Loucy (cell line): ENCODE measurements around the gene PEX5L.

Experiments used
- H2AFZ ChIP-seq: fragments of 200-600 bp; sonication (generic); 2 replicates; pipeline ENCODE4 v1.6.0; 2016; ENCODE audit warnings: antibody characterized with exemption, mild to moderate bottlenecking, low read length, moderate library complexity
- H3F3A ChIP-seq: fragments of 200-600 bp; 2 replicates; pipeline ENCODE4 v1.6.0; 2016; ENCODE audit warnings: antibody characterized with exemption, low read depth, mild to moderate bottlenecking
- H3K27me3 ChIP-seq: fragments of 200-600 bp; sonication (generic); 2 replicates; pipeline ENCODE4 v1.6.1; 2014; ENCODE audit warnings: low read length, mild to moderate bottlenecking; ENCODE audit not compliant: insufficient read depth, poor library complexity, severe bottlenecking
- H3K36me3 ChIP-seq: fragments of 200-600 bp; sonication (generic); 2 replicates; pipeline ENCODE4 v1.6.1; 2016; ENCODE audit warnings: low read length; ENCODE audit not compliant: insufficient read depth
- H3K4me1 ChIP-seq: fragments of 200-600 bp; sonication (generic); 2 replicates; pipeline ENCODE4 v1.5.1; 2014; ENCODE audit warnings: low read length, mild to moderate bottlenecking; ENCODE audit not compliant: insufficient read depth, poor library complexity, severe bottlenecking
- H3K4me2 ChIP-seq: fragments of 200-600 bp; sonication (generic); 2 replicates; pipeline ENCODE4 v1.6.0; 2014; ENCODE audit warnings: antibody characterized with exemption, low read length, low read depth, mild to moderate bottlenecking; ENCODE audit not compliant: poor library complexity, severe bottlenecking
- H3K4me3 ChIP-seq: fragments of 200-600 bp; sonication (generic); 2 replicates; pipeline ENCODE4 v1.5.1; 2014; ENCODE audit warnings: low read length, mild to moderate bottlenecking, mixed read lengths; ENCODE audit not compliant: poor library complexity, severe bottlenecking
- H3K79me2 ChIP-seq: fragments of 200-600 bp; sonication (generic); 2 replicates; pipeline ENCODE4 v1.6.1; 2014; ENCODE audit warnings: low read length; ENCODE audit not compliant: insufficient read depth
- H3K9ac ChIP-seq: fragments of 200-600 bp; sonication (generic); 2 replicates; pipeline ENCODE4 v1.6.0; 2014; ENCODE audit warnings: mild to moderate bottlenecking, low read depth, low read length, moderate library complexity; ENCODE audit not compliant: poor library complexity, severe bottlenecking
- H3K9me2 ChIP-seq: fragments of 200-600 bp; sonication (generic); replicated peaks from 2 replicates; pipeline ENCODE4 v1.6.1; 2016; ENCODE audit warnings: low read depth, low read length, mixed read lengths
- H3K9me3 ChIP-seq: fragments of 200-600 bp; sonication (generic); 2 replicates; pipeline ENCODE4 v1.6.1; 2014; ENCODE audit warnings: mild to moderate bottlenecking, antibody characterized with exemption, low read length, low read depth; ENCODE audit not compliant: insufficient read depth
- H4K20me1 ChIP-seq: fragments of 200-600 bp; sonication (generic); 2 replicates; pipeline ENCODE4 v1.6.0; 2014; ENCODE audit warnings: antibody characterized with exemption, low read length, mild to moderate bottlenecking; ENCODE audit not compliant: insufficient read depth, poor library complexity, severe bottlenecking
- CTCF ChIP-seq: fragments of 200-600 bp; sonication (generic); conservative IDR thresholded peaks from 2 replicates; pipeline ENCODE4 v1.5.1; 2014; ENCODE audit warnings: mild to moderate bottlenecking, antibody characterized with exemption, low read length
- EZH2phosphoT487 ChIP-seq: fragments of 200-600 bp; IDR thresholded peaks from 2 replicates; pipeline ENCODE4 v1.6.1; 2018; ENCODE audit warnings: antibody characterized with exemption, mild to moderate bottlenecking, moderate library complexity, borderline replicate concordance

Gene PEX5L

GRCh38 chr3:180078592-180078991 is 41.9 kb upstream of the PEX5L start:
- Histone ChIP-seq H3K79me2 (no peaks in the 10 kb centered on the region), H3F3A (no peaks in the 10 kb centered on the region), H3K4me2 (no peak overlapping the region), H3K4me1 (no peaks in the 10 kb centered on the region), H2AFZ (no peak overlapping the region), H3K36me3 (no peaks in the 10 kb centered on the region), H3K27me3 (no peaks in the 10 kb centered on the region), H3K9me2 (no peaks in the 10 kb centered on the region), H3K9me3 (no peaks in the 10 kb centered on the region), H3K4me3 (no peak overlapping the region), H4K20me1 (no peaks in the 10 kb centered on the region), H3K9ac (no peak overlapping the region)
- no peak for TF ChIP-seq EZH2phosphoT487
- TF ChIP-seq CTCF = no peak

- Histone ChIP-seq H3K27me3 (no peaks in the 10 kb centered on the region), H2AFZ (no peak overlapping the region), H3K79me2 (no peaks in the 10 kb centered on the region), H3K4me2 (no peak overlapping the region), H3K4me1 (peaks cover 6% of the 10 kb centered on the region), H3K36me3 (no peaks in the 10 kb centered on the region), H4K20me1 (no peaks in the 10 kb centered on the region), H3K4me3 (no peak overlapping the region), H3K9ac (no peak overlapping the region), H3K9me3 (no peaks in the 10 kb centered on the region), H3F3A (no peaks in the 10 kb centered on the region), H3K9me2 (no peaks in the 10 kb centered on the region)
- TF ChIP-seq CTCF (no peak), EZH2phosphoT487 (no peak)
These were observed 36.8 kb upstream of the PEX5L start for GRCh38 chr3:180073561-180073960.

- Histone ChIP-seq H3K9me2 (no peaks in the 10 kb centered on the region), H3K79me2 (no peaks in the 10 kb centered on the region), H3K4me2 (no peak overlapping the region), H3K36me3 (no peaks in the 10 kb centered on the region), H3K4me1 (peaks cover 6% of the 10 kb centered on the region), H3K9me3 (no peaks in the 10 kb centered on the region), H3F3A (no peaks in the 10 kb centered on the region), H3K9ac (no peak overlapping the region), H3K4me3 (no peak overlapping the region), H4K20me1 (no peaks in the 10 kb centered on the region), H2AFZ (no peak overlapping the region), H3K27me3 (no peaks in the 10 kb centered on the region)
- TF ChIP-seq CTCF (no peak), EZH2phosphoT487 (no peak)
These were observed 36.0 kb upstream of the PEX5L start for GRCh38 chr3:180072786-180073185.
